ENCODE data around the gene MIER2. TPM values are rescaled to one million over a fixed set of nuclear protein-coding genes. Genes with fewer than 3 reads are reported as not detected.
"Not testable (repeated sequence)": the region's sequence is repeated elsewhere in the genome, so short reads cannot be mapped to it uniquely, and the experiment has no call there.

MIER2 gene
- total and polyA plus RNA-seq, 2 donors from 2014 or later, result 18.4 to 23.4 TPM

DNA sequence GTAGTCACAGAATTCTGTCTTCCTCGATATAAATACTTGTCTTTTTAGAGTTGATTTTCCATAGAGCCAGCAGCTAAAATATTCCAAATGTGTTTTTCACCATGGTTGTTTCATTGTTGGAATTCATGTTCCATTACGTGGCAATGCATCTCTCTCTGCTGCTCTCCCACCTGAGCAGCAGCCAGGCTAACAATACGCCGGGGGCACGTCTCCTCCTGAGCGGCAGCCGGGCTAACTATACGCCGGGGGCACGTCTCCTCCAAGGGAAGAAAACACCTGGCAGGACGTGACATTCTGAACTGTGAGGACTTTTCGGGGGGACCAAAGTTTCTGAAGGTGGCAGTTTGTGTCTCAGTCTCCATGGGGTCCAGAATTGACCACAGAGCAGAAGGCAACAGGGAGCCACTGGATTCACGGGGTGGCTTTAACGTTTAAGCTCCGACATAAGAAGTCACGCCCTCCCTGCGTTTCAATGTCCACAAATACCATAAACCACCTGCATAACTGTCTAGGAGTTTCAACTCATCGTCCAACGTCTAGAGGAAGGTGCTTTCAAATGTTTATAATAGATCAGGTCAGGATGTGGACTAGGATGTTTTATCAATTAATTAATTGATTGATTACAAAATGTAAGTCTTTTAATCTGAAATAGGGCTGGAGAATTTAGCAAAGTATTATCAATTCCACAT is 68.5 kb downstream of the MIER2 start:
- TF ChIP-seq, protein P1, sequence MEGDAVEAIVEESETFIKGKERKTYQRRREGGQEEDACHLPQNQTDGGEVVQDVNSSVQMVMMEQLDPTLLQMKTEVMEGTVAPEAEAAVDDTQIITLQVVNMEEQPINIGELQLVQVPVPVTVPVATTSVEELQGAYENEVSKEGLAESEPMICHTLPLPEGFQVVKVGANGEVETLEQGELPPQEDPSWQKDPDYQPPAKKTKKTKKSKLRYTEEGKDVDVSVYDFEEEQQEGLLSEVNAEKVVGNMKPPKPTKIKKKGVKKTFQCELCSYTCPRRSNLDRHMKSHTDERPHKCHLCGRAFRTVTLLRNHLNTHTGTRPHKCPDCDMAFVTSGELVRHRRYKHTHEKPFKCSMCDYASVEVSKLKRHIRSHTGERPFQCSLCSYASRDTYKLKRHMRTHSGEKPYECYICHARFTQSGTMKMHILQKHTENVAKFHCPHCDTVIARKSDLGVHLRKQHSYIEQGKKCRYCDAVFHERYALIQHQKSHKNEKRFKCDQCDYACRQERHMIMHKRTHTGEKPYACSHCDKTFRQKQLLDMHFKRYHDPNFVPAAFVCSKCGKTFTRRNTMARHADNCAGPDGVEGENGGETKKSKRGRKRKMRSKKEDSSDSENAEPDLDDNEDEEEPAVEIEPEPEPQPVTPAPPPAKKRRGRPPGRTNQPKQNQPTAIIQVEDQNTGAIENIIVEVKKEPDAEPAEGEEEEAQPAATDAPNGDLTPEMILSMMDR (IDR thresholded peaks at IDR 0.05; ENCODE audit: borderline replicate concordance, extremely low read depth, insufficient read depth), result no peak
- DNase-seq (no peak), FAIRE-seq (no peak)
- Histone ChIP-seq H3K9me3 (ENCODE audit: control insufficient read depth in 2 of 3, insufficient read depth in 1 of 3, low read length in 3 of 3) (no peaks in the 10 kb centered on the region), H3K9ac (ENCODE audit: low read length in 3 of 3) (no peak overlapping the region), H3K27me3 (ENCODE audit: control insufficient read depth, insufficient read depth, low read length) (no peaks in the 10 kb centered on the region), H3K4me1 (ENCODE audit: control insufficient read depth in 2 of 3, insufficient read depth in 2 of 3, low read depth in 1 of 3, low read length in 3 of 3) (no peaks in the 10 kb centered on the region), H3K4me3 (ENCODE audit: low read length in 3 of 3) (no peak overlapping the region), H3K27ac (ENCODE audit: low read depth in 2 of 2, low read length in 2 of 2) (no peak overlapping the region), H3K36me3 (ENCODE audit: control insufficient read depth in 2 of 3, insufficient read depth in 3 of 3, low read length in 3 of 3) (no peaks in the 10 kb centered on the region)
- intact Hi-C loops (cut with DNase I), result no loop called here

DNA sequence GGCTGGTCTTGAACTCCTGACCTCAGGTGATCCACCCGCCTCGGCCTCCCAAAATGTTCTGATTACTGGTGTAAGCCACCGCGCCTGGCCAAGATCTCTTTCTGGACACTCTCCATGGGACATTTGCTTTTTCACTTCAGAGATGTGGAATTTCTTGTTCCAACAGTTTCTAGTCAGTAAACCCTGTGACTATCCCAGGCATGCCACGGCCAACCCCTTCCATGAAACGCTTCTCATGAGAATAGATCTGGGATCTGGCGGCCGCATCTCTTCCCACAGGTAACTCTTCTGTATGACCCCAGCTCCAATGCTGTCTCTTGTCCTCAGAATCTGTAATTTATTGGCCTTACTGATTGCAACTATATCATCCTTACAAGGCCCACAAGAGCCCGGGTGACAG is 69.6 kb downstream of the MIER2 start:
- DNase-seq (no peak), FAIRE-seq (no peak)
- no peak overlapping the region for H3K9ac ChIP-seq (ENCODE audit: low read length in 3 of 3)
- no peak overlapping the region for H3K27ac ChIP-seq (ENCODE audit: low read depth in 2 of 2, low read length in 2 of 2)
- TF ChIP-seq, protein P1 (IDR thresholded peaks at IDR 0.05; ENCODE audit: borderline replicate concordance, extremely low read depth, insufficient read depth), result no peak
- no peaks in the 10 kb centered on the region for H3K36me3 ChIP-seq (ENCODE audit: control insufficient read depth in 2 of 3, insufficient read depth in 3 of 3, low read length in 3 of 3)
- no peaks in the 10 kb centered on the region for H3K4me1 ChIP-seq (ENCODE audit: control insufficient read depth in 2 of 3, insufficient read depth in 2 of 3, low read depth in 1 of 3, low read length in 3 of 3)
- H3K4me3 ChIP-seq (ENCODE audit: low read length in 3 of 3), result no peak overlapping the region
- H3K9me3 ChIP-seq (ENCODE audit: control insufficient read depth in 2 of 3, insufficient read depth in 1 of 3, low read length in 3 of 3), result no peaks in the 10 kb centered on the region
- intact Hi-C loops (cut with DNase I), result no loop called here
- no peaks in the 10 kb centered on the region for H3K27me3 ChIP-seq (ENCODE audit: control insufficient read depth, insufficient read depth, low read length)

DNA sequence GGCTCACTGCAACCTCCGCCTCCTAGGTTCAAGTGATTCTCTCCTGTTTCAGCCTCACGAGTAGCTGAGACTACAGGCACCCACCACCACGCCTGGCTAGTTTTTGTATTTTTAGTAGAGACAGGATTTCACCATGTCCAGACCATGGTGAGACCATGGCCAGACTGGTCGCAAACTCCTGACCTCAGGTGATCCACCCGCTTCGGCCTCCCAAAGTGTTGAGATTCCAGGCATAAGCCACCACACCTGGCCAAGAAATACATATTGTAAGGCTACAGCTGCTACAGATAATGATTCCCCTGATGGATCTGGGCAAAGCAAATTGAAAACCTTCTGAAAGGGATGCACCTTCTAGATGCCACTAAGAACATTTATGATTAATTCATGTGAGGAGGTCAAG is 71.2 kb downstream of the MIER2 start:
- Histone ChIP-seq H3K9ac (ENCODE audit: low read length in 3 of 3) (no peak overlapping the region), H3K36me3 (ENCODE audit: control insufficient read depth in 2 of 3, insufficient read depth in 3 of 3, low read length in 3 of 3) (no peaks in the 10 kb centered on the region), H3K4me3 (ENCODE audit: low read length in 3 of 3) (no peak overlapping the region), H3K9me3 (ENCODE audit: control insufficient read depth in 2 of 3, insufficient read depth in 1 of 3, low read length in 3 of 3) (no peaks in the 10 kb centered on the region), H3K27me3 (ENCODE audit: control insufficient read depth, insufficient read depth, low read length) (no peaks in the 10 kb centered on the region), H3K27ac (ENCODE audit: low read depth in 2 of 2, low read length in 2 of 2) (no peak overlapping the region), H3K4me1 (ENCODE audit: control insufficient read depth in 2 of 3, insufficient read depth in 2 of 3, low read depth in 1 of 3, low read length in 3 of 3) (no peaks in the 10 kb centered on the region)
- intact Hi-C loops (cut with DNase I), result no loop called here
- TF ChIP-seq, protein P1 (IDR thresholded peaks at IDR 0.05; ENCODE audit: borderline replicate concordance, extremely low read depth, insufficient read depth), result no peak
- DNase-seq (no peak), FAIRE-seq (no peak)

DNA sequence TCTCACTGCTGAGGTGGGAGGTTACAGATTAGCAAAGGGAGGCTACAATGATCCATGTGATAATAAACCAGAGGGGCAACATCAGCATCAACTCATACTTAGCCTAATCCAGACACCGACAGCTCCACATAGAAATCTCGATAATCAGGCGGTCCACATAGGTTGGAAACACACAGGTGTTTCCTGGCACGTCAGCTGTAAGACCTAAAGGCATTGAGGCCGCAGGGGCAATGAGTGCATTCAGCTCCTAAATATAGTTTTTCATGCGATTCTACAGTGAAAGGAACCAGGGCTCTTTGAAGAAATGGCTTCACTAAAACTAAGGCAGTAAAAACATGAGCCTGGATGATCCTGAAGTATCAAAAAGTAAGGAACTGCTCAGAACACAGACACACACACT is 72.7 kb downstream of the MIER2 start:
- H3K27me3 ChIP-seq (ENCODE audit: control insufficient read depth, insufficient read depth, low read length), result peaks cover under 1% of the 10 kb centered on the region
- TF ChIP-seq, protein P1 (IDR thresholded peaks at IDR 0.05; ENCODE audit: borderline replicate concordance, extremely low read depth, insufficient read depth), result no peak
- H3K36me3 ChIP-seq (ENCODE audit: control insufficient read depth in 2 of 3, insufficient read depth in 3 of 3, low read length in 3 of 3), result no peaks in the 10 kb centered on the region
- no peak overlapping the region for H3K4me3 ChIP-seq (ENCODE audit: low read length in 3 of 3)
- no peak for FAIRE-seq
- no peak overlapping the region for H3K27ac ChIP-seq (ENCODE audit: low read depth in 2 of 2, low read length in 2 of 2)
- no peak overlapping the region for H3K9ac ChIP-seq (ENCODE audit: low read length in 3 of 3)
- intact Hi-C loops (cut with DNase I), result no loop called here
- no peak for DNase-seq
- no peaks in the 10 kb centered on the region for H3K4me1 ChIP-seq (ENCODE audit: control insufficient read depth in 2 of 3, insufficient read depth in 2 of 3, low read depth in 1 of 3, low read length in 3 of 3)
- H3K9me3 ChIP-seq (ENCODE audit: control insufficient read depth in 2 of 3, insufficient read depth in 1 of 3, low read length in 3 of 3), result no peaks in the 10 kb centered on the region

DNA sequence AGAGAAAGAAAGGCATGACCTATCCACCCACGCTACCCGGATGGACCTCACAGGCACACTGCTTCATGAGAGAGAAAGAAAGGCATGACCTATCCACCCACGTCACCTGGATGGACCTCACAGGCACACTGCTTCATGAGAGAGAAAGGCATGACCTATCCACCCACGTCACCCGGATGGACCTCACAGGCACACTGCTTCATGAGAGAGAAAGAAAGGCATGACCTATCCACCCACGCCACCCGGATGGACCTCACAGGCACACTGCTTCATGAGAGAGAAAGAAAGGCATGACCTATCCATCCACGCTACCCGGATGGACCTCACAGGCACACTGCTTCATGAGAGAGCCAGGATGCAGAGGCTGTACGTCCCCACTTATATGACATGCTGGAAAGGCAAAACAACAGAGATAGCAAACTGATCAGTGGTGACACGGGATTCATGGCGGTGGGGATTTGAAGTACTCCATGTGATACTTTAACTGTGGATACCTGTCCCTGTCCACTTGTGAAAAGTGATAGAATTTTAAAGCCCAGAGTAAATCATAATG is 73.8 kb downstream of the MIER2 start:
- H3K27me3 ChIP-seq (ENCODE audit: control insufficient read depth, insufficient read depth, low read length); FAIRE-seq; H3K9ac ChIP-seq (ENCODE audit: low read length in 3 of 3); H3K9me3 ChIP-seq (ENCODE audit: control insufficient read depth in 2 of 3, insufficient read depth in 1 of 3, low read length in 3 of 3); intact Hi-C loops (cut with DNase I); H3K4me1 ChIP-seq (ENCODE audit: control insufficient read depth in 2 of 3, insufficient read depth in 2 of 3, low read depth in 1 of 3, low read length in 3 of 3); H3K27ac ChIP-seq (ENCODE audit: low read depth in 2 of 2, low read length in 2 of 2); H3K4me3 ChIP-seq (ENCODE audit: low read length in 3 of 3); DNase-seq; H3K36me3 ChIP-seq (ENCODE audit: control insufficient read depth in 2 of 3, insufficient read depth in 3 of 3, low read length in 3 of 3): not testable (repeated sequence)

Data from kidney (tissue), 14 donors.